ENCODE measurements around the gene IRF8.
"Not testable (repeated sequence)": the region's sequence is repeated elsewhere in the genome, so short reads cannot be mapped to it uniquely, and the experiment has no call there.

IRF8 gene

GRCh38 chr16:85935974-85936760 is 37.2 kb downstream of the IRF8 start:
- DNase-seq, result no peak

DNA sequence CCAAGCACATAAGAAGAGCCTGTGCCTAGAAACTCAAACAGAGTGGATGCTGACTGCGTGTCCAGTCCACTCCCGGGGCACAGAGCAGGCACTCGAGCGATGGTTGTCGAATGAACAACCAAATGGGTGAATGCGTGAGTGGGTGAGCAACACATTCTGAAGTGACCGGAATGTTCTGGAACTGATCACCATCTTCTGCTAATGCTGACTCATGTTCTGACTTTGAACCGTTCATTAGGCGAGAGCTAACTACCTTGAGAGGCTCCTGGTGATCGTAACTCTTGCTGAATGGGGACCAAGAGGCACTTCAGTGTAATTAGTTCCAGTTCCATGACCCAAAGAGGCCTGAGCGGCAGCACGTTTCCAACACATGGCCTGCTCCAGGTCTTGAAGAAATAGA is 37.9 kb downstream of the IRF8 start:
- no peak for DNase-seq

DNA sequence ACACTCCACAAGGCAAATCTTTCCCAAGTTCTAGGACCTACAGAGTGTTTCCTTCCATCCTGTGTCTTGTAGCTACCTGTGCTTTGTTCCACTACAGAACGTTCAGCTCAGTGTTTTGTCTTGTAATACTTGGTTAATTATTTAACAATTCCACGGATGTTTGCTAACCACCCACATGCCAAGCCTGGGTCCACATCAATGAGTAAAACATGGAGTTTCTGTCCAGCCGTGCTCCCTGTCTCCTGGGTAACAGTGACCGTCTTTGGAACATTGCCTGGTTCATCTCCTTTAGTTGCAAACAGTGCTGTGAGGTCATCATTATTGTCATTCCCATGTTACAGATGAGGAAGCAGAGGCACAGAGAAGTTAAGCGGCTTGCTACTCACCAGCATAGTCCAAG is 41.3 kb downstream of the IRF8 start:
- no peak for DNase-seq

DNA sequence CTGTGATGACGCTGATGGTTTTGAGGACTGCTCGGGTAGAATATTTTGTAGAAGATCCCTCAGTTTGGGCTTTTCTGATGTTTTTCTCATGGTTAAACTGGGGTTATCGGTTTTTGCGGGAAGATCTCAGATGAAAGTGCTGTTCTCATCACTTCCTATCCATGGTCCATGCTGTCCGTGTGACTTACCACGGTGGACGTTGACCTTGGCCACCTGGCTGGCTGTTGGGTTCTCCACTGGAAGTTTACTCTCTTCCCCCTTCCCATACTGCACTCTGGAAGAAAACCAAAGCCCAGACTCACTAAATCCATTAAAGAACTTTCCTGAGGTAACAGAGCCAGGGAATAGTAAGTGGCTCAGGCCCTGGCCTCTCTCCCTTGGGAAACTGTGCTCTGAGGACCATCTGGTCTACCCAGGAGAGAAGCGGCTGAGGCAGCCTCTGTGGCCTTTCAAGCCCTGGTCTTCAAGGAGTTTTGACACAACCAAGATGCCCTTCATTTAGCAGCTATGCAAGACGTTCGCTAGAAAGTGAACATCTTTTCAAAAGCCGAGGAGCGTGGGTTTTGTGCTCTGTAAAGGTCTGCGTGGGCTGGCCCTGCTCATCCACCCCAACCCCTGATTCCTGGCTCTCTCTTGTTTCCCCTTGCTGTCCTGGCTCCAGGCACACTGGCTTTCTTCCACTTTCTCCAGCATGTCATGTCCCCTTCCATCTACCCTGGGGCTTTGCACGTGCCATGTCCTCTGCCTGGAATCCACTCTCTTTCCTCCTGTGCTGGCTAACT is 43.1 kb downstream of the IRF8 start:
- DNase-seq, result no peak

DNA sequence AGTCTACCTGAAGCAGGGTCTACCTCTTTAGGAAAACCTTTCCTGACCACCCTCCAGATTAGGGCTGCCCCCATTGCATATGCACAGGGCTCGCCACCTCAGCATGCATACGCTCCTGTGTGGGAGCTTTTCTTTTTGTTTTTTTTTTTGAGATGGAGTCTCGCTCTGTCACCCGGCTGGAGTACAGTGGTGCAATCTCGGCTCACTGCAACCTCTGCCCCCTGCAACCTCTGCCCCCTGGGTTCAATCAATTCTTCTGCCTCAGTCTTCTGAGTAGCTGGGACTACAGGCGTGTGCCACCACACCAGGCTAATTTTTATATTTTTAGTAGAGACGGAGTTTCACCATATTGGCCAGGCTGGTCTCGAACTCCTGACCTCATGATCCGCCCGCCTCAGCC is 43.7 kb downstream of the IRF8 start:
- not testable (repeated sequence) for DNase-seq

DNA sequence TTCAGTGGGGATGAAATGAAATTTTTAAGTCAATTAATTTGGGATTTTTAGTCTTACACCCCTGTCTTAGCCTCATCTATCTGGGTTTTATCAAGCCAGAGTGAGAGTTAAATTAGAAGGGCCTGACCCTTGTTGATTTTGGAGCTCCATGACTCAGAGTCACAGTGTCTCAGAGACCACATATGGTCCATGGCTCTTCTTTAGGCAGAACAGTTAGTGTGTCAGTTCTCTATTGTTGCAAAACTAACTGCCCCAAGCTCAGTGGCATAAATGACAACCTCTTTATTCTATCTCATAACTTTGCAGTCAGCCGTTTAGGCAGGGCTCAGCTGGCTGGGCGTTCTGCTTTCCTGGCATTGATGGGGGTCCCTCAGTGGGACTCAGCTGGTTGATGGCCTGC is 44.7 kb downstream of the IRF8 start:
- DNase-seq, result no peak

DNA sequence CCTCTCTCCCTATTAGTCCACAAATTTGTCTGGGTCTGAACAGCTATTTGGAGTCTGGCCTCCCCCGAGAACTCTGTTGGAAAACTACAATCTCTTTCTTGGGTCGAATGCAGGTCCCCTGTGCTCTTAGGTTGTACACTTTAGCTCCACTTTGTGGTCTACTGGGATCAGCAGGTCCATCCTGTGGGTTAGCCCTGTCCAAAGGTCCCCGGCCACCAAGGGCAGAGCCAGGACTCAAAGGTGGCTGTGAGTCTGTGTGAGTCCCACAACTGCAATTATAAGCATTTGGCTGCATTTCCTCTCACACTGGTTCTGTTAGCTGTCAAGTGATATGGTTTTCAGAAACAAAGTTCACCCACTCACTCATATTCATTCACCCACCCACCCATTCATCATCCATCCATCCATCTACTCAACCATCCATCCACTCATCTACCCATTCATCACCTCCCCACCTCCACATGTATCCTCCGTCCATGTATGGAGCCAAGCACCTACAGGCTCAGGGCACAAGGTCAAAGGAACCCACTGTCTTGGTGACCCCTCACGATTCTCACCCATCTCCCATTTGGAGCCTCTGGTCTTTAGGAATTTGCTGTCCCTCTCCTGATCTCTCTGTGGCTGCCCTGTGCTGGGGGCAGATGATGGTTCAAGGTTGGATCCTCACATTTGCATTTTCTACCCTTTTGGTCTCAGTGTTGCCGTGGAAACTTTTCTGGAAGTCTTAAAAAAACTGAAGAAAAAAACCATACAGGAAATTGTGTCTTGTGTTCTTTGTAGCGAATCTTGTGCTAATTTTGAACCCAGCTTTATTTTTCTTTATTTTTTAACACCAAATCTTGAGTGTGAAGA is 45.8 kb downstream of the IRF8 start:
- DNase-seq, result no peak

DNA sequence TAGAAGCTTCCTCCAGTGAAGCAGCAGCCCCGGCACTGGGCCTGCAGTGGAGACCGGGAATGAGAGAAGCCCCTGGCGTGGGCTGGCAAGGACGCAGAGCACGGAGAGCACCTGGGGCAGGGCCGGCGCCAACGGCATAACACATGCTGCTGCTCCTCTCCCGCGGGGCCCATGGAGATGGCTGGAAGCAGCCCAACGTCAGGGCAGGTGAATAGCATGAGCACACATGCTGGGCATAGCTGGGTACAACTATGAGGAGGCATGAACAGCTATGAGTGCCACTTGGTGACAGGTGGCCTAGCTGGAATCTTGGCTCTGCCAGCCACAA is 46.4 kb downstream of the IRF8 start:
- no peak for DNase-seq

- DNase-seq, result no peak
These were observed 47.7 kb downstream of the IRF8 start for GRCh38 chr16:85946541-85947124.

DNA sequence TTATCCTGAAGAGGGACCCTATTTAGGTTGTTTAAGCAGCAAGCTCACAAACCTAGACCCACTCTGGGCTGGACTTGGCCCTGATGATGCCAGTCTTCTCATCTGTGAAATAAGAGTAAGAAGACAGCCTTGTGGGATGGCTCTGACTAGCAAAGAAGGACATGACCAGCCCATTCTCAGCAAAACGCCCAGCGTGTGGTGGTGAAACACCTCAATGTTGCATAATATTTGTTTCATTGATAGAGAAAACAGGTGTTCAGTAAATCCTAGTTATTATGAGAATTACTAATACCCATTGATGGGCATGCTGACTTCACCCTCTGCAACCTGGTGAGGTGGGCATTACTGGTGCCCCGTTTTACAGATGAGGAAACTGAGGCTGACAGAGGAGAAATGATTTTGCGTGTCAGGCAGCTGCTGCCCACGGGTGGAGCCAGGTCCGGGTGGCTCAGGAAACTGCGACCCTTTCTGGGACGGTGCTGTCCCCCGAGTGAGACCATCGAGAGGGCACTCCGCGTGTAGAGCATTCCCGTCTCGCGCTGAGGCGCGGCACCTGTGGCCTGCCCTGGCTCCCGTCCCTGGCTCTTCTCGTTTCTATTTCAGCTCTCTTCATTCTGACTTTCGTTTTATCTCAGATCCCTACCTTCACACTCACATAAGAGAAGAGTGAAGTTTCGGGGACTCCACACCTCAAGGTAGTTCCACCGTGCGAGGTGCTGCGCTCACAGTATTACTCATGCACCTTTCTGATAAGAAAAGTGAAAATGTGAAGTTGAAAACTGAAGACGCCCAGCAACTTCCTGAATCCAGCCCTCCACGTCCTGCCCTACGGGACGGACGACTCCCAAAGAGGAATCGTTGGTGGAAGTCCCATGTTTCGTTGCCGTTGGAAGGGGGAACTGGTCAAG is 48.5 kb downstream of the IRF8 start:
- DNase-seq, result no peak

GRCh38 chr16:85948138-85948509 is 49.2 kb downstream of the IRF8 start:
- no peak for DNase-seq

DNA sequence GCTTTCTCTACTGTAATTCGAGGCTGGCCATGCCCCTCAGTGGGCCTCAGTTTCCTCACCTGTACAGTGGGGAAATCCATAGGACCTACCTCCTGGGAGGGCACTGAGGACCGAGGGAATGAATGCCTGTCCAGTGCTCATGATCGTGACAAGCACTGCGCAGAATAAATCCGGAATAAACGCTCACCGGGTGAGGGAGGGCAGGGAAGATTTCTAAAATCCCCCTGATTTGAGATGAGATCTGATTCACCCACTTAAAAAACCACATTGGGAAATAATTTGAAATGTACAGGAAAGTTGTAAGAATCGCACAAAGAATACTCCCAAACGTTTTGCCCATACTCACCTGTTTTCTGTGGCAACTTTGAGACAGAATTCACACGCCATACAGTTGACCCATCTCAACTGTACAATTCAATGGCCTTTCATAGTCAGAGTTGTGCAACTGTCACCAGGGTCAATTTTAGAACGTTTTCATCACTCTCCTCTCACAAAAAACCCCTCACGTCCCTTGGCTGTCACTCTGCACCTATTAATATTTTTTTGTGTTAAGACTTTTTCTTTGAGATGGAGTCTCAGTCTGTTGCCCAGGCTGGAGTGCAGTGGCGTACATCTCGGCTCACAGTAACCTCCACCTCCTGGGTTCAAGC is 49.8 kb downstream of the IRF8 start:
- DNase-seq, result no peak

- DNase-seq, result no peak
These were observed 51.4 kb downstream of the IRF8 start for GRCh38 chr16:85950136-85950918.

DNA sequence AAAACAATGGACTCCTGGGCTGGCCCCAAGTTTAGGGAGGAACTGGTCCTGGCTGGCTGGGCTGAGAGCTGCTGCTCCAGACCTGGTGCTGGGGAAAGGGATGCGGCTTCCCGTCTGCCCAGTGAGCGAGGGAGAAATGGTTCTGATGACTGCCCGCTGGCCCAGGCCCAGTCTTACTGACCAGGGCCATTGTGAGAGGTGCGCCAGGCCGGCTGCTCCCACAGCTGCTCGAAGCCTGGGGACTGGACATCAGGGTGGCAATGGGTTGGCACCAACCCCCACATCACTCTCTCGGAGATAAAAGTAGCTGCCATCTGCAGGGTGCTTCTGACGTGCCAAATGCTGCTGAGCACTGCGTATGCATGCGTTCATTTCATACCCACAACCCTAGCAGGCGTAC is 53.2 kb downstream of the IRF8 start:
- DNase-seq, result no peak

- no peak for DNase-seq
These were observed 53.8 kb downstream of the IRF8 start for GRCh38 chr16:85952811-85953210.

- DNase-seq, result no peak
These were observed 56.1 kb downstream of the IRF8 start for GRCh38 chr16:85954927-85955519.

DNA sequence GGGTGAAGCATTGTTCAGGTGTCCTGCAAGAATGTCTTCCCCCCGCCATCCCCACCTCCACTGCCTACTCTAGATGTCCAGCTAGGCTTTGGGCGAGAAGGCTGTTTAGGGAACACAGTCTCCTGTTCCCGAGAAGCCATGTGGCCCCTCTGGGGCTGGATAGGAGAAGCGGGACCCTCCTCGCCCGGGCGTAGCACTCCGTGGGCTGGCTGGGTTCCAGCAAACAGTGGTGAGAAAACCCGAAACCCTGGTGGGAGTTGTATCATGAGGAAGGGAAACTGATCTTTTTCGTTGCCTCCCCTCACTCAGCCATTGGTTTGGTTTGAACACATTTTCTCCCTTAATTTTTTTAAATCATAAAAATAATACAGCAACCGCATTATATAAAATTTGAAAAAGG is 56.6 kb downstream of the IRF8 start:
- no peak for DNase-seq

DNA sequence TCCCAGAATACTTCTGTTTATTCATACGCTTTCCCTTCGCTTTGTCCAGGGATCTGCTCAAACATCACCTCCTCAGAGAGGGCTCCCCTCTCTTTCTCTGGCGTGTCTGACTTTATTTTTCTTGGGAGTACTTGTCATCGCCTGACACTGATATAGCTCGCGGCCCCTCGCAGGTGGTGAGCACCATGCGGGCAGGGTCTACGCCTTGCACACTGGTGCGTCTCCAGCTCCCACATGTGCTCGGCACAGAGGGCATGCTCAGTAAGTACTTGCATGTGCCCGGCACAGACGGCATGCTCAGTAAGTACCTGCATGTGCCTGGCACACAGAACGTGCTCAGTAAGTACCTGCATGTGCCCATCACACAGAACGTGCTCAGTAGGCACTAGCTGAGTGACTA is 57.5 kb downstream of the IRF8 start:
- DNase-seq, result no peak

DNA sequence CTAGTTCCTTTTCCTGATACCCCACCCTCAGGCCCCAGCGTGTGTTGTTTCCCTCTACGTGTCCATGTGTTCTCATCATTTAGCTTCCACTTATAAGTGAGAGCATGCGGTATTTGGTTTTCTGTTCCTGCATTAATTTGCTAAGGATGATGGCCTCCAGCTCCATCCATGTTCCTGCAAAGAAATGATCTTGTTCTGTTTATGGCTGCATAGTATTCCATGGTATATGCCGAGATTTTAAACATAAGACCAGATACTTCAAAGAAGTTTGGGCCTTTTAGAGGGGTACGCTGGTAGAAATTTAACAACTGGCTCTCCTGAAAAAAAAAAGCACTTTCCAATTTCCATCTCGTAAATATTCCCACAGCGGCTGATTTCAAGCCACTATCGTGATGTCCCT is 59.8 kb downstream of the IRF8 start:
- DNase-seq, result no peak

- no peak for DNase-seq
These were observed 60.7 kb downstream of the IRF8 start for GRCh38 chr16:85959686-85960085.

Data from femur (tissue), 1 donor.